PC-3 (cell line): ENCODE data around the gene GUSB. TPM values are rescaled to one million over a fixed set of nuclear protein-coding genes. Genes with fewer than 3 reads are reported as not detected.

Source experiments
- ATAC-seq: fragments of 200-7000 bp; cut with Tn5 transposase; 2 replicates; pipeline ENCODE4 v1.9.1; 2020; ENCODE audit warnings: mild to moderate bottlenecking, moderate library complexity
- BruUV-seq: library from RNA; stranded (reverse); fragments of 400-500 nt; replicated peaks from 2 replicates; lab custom pipeline; 2021; lab: Mats Ljungman, UMichigan
- CTCF ChIA-PET: fragments of 300-600 bp; sonication (Branson Sonifier 250); formaldehyde crosslinking; loops from one replicate; lab custom pipeline; 2022; ENCODE audit warnings: antibody characterized with exemption; lab: Charles Lee
- POLR2A ChIA-PET: fragments of 300-600 bp; sonication (Branson Sonifier 250); formaldehyde crosslinking; loops from one replicate; lab custom pipeline; 2022; ENCODE audit warnings: antibody characterized with exemption; ENCODE audit not compliant: unreplicated experiment; lab: Charles Lee
- DNase-seq: peaks from one replicate; pipeline ENCODE4 v3.0.0-alpha.2; 2015
- H2AFZ ChIP-seq: fragments of 300-600 bp; sonication (generic); 2 replicates; pipeline ENCODE4 v1.6.0; 2016; ENCODE audit warnings: antibody characterized with exemption, low read length
- H3F3A ChIP-seq: fragments of 300-600 bp; sonication (generic); one replicate; pipeline ENCODE4 v1.6.0; 2017; ENCODE audit warnings: antibody characterized with exemption, low read length, control low read depth, mild to moderate bottlenecking; ENCODE audit not compliant: unreplicated experiment
- H3K27ac ChIP-seq: fragments of 300-600 bp; sonication (generic); 2 replicates; pipeline ENCODE4 v1.5.1; 2016; ENCODE audit warnings: mild to moderate bottlenecking, low read length
- H3K27me3 ChIP-seq: fragments of 300-600 bp; sonication (generic); 2 replicates; pipeline ENCODE4 v1.6.1; 2016; ENCODE audit warnings: low read length, mixed read lengths
- H3K36me3 ChIP-seq: fragments of 300-600 bp; sonication (generic); 2 replicates; pipeline ENCODE4 v1.6.1; 2016; ENCODE audit warnings: low read depth, mixed run types, low read length, mixed read lengths
- H3K4me1 ChIP-seq: fragments of 300-600 bp; sonication (generic); 2 replicates; pipeline ENCODE4 v1.5.1; 2016; ENCODE audit warnings: low read length; ENCODE audit not compliant: insufficient read depth
- H3K4me2 ChIP-seq: fragments of 300-600 bp; sonication (generic); 2 replicates; pipeline ENCODE4 v1.6.0; 2016; ENCODE audit warnings: low read length
- H3K4me3 ChIP-seq: fragments of 300-600 bp; sonication (generic); 2 replicates; pipeline ENCODE4 v1.5.1; 2016; ENCODE audit warnings: mild to moderate bottlenecking, low read length, mixed read lengths
- H3K79me2 ChIP-seq: fragments of 300-600 bp; sonication (generic); 2 replicates; pipeline ENCODE4 v1.6.1; 2017; ENCODE audit warnings: low read length, mixed read lengths
- H3K9ac ChIP-seq: fragments of 300-600 bp; sonication (generic); 2 replicates; pipeline ENCODE4 v1.6.0; 2016; ENCODE audit warnings: mild to moderate bottlenecking, low read length
- H3K9me2 ChIP-seq: fragments of 300-600 bp; sonication (generic); replicated peaks from 2 replicates; pipeline ENCODE4 v1.6.1; 2016; ENCODE audit warnings: mixed run types, low read length, mixed read lengths
- H3K9me3 ChIP-seq: fragments of 300-600 bp; sonication (generic); 2 replicates; pipeline ENCODE4 v1.6.1; 2016; ENCODE audit warnings: low read length, mixed read lengths
- H4K20me1 ChIP-seq: fragments of 300-600 bp; sonication (generic); 2 replicates; pipeline ENCODE4 v1.6.1; 2016; ENCODE audit warnings: low read length, mixed read lengths
- CTCF ChIP-seq: fragments of 300-600 bp; sonication (generic); conservative IDR thresholded peaks from 2 replicates; pipeline ENCODE4 v1.5.1; 2017; ENCODE audit warnings: antibody characterized with exemption, low read depth, mild to moderate bottlenecking, low read length
- EZH2 ChIP-seq: fragments of 300-600 bp; sonication (generic); IDR thresholded peaks from one replicate; pipeline ENCODE4 v1.6.1; 2017; ENCODE audit warnings: antibody characterized with exemption, mild to moderate bottlenecking, low read length; ENCODE audit not compliant: unreplicated experiment
- EZH2phosphoT487 ChIP-seq: fragments of 300-600 bp; sonication (generic); IDR thresholded peaks from 2 replicates; pipeline ENCODE4 v1.6.1; 2018; ENCODE audit warnings: mild to moderate bottlenecking, antibody characterized with exemption, low read length, borderline replicate concordance
- intact Hi-C: fragments of 100-400 bp; cut with micrococcal nuclease; formaldehyde crosslinking; loops from 2 replicates; pipeline ENCODE4 v1.9.0; 2023
- total RNA-seq: library from RNA; depleted of rRNA; stranded (reverse); fragments of >200 nt; gene quantifications from 2 replicates; pipeline ENCODE4 v1.2.3, GENCODE V29; 2014

The GUSB gene
- total RNA-seq, 1 experiment from 2014 or later: 37.4 TPM

- H3K9ac ChIP-seq: no peak overlapping the region
- no peaks in the 10 kb centered on the region for H3K36me3 ChIP-seq
- no peaks in the 10 kb centered on the region for H3F3A ChIP-seq
- H3K9me3 ChIP-seq: no peaks in the 10 kb centered on the region
- H3K4me1 ChIP-seq: no peaks in the 10 kb centered on the region
- H3K27me3 ChIP-seq: no peaks in the 10 kb centered on the region
- no peak overlapping the region for H3K4me3 ChIP-seq
- DNase-seq: no peak
- H3K4me2 ChIP-seq: no peak overlapping the region
- TF ChIP-seq CTCF (no peak), EZH2phosphoT487 (no peak), EZH2 (no peak)
- H3K79me2 ChIP-seq: peaks cover 12% of the 10 kb centered on the region; the same call in 1 of the 2 replicates
- CTCF ChIA-PET: no interaction called here
- POLR2A ChIA-PET: no interaction called here
- H3K9me2 ChIP-seq: no peaks in the 10 kb centered on the region
- intact Hi-C loops: no loop called here
- H4K20me1 ChIP-seq: no peaks in the 10 kb centered on the region
- no TSS peak for BruUV-seq
- no peak overlapping the region for H3K27ac ChIP-seq
- H2AFZ ChIP-seq: no peak overlapping the region
- no peak for ATAC-seq
These were observed 54.2 kb downstream of the GUSB start for GRCh38 chr7:65927489-65928448.

- Histone ChIP-seq H3K79me2 (0 out of 2 replicates have a peak, but pooled peaks cover 2% of the 10 kb centered on the region), H3F3A (no peaks in the 10 kb centered on the region), H2AFZ (no peak overlapping the region), H3K4me2 (no peak overlapping the region), H3K4me3 (no peak overlapping the region), H3K27me3 (no peaks in the 10 kb centered on the region), H3K9me3 (no peaks in the 10 kb centered on the region), H3K4me1 (no peaks in the 10 kb centered on the region), H4K20me1 (no peaks in the 10 kb centered on the region; the same call in 1 of the 2 replicates), H3K9me2 (no peaks in the 10 kb centered on the region), H3K9ac (no peak overlapping the region), H3K36me3 (no peaks in the 10 kb centered on the region), H3K27ac (no peak overlapping the region)
- no peak for ATAC-seq
- TF ChIP-seq EZH2phosphoT487 (no peak), CTCF (no peak), EZH2 (no peak)
- no peak for DNase-seq
- POLR2A ChIA-PET: no interaction called here
- intact Hi-C loops: no loop called here
- no TSS peak for BruUV-seq
- CTCF ChIA-PET: no interaction called here
These were observed 55.4 kb downstream of the GUSB start for GRCh38 chr7:65926588-65926987.

GRCh38 chr7:65925040-65925439 lies 57.0 kb downstream of the GUSB start:
- ChIA-PET CTCF (no interaction called here), POLR2A (no interaction called here)
- Histone ChIP-seq H3K27ac (no peak overlapping the region), H3K36me3 (no peaks in the 10 kb centered on the region), H3K79me2 (no peaks in the 10 kb centered on the region), H3K27me3 (no peaks in the 10 kb centered on the region), H4K20me1 (no peaks in the 10 kb centered on the region; the same call in 1 of the 2 replicates), H3K9me2 (no peaks in the 10 kb centered on the region), H3K4me3 (no peak overlapping the region), H3K4me1 (no peaks in the 10 kb centered on the region), H3K9me3 (no peaks in the 10 kb centered on the region), H2AFZ (no peak overlapping the region), H3K9ac (no peak overlapping the region), H3K4me2 (no peak overlapping the region), H3F3A (no peaks in the 10 kb centered on the region)
- BruUV-seq: no TSS peak
- intact Hi-C loops: no loop called here
- TF ChIP-seq EZH2: no peak
- TF ChIP-seq EZH2phosphoT487: no peak
- TF ChIP-seq CTCF: no peak
- DNase-seq (no peak), ATAC-seq (no peak)
